Esophagus muscularis mucosa (tissue), 3 donors: ENCODE measurements around the gene LRTM2.

ENCODE experiments used
- POLR2A ChIP-seq: fragments of 450-650 bp; IDR thresholded peaks from one replicate; pipeline ENCODE4 v1.6.1; 2017; ENCODE audit warnings: antibody characterized with exemption, moderate library complexity, mild to moderate bottlenecking, low read depth
- TF ChIP-seq, protein P1 (sequence below), 3 experiments: fragments of 200-600 bp in 2 of 3; fragments of 450-650 bp in 1 of 3; sonication (generic) in 2 of 3; IDR thresholded peaks; one replicate each; pipeline ENCODE4 v1.5.1; 2017 to 2019; ENCODE audit warnings: antibody characterized with exemption in 3 of 3, mild to moderate bottlenecking in 2 of 3, moderate library complexity in 1 of 3

DNA sequence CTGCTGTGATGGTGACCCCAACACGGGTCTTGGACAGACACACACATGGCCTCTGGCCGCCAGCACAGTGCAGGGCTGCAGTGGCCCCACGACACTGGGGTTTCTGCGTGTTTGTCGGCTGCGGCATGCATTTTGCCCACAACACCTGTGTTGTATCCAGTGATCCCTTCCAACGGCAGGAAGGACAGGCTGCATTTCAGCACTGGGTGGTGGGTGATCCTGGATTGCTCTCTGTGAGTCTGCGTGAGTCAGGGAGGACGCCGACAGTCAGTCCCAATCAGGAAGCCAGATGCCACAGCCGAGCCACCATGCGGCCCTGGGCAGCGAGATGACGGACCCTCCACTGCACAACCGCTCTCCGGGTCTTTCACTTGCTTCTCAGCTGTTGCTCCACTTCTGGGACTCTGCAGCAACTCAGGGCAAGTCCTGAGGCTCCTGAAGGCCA is 20.6 kb downstream of the LRTM2 start:
- TF ChIP-seq, protein P1, sequence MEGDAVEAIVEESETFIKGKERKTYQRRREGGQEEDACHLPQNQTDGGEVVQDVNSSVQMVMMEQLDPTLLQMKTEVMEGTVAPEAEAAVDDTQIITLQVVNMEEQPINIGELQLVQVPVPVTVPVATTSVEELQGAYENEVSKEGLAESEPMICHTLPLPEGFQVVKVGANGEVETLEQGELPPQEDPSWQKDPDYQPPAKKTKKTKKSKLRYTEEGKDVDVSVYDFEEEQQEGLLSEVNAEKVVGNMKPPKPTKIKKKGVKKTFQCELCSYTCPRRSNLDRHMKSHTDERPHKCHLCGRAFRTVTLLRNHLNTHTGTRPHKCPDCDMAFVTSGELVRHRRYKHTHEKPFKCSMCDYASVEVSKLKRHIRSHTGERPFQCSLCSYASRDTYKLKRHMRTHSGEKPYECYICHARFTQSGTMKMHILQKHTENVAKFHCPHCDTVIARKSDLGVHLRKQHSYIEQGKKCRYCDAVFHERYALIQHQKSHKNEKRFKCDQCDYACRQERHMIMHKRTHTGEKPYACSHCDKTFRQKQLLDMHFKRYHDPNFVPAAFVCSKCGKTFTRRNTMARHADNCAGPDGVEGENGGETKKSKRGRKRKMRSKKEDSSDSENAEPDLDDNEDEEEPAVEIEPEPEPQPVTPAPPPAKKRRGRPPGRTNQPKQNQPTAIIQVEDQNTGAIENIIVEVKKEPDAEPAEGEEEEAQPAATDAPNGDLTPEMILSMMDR (IDR thresholded peaks at IDR 0.05) = no peak
- TF ChIP-seq POLR2A = no peak
